Astrocyte (in vitro differentiated cells and primary cell): ENCODE results near the gene ITPK1.

Experiments used
- CTCF ChIP-seq: IDR thresholded peaks from 2 replicates; pipeline ENCODE4 v1.5.1; 2011; ENCODE audit warnings: low read depth, mild to moderate bottlenecking, inconsistent platforms, low read length, moderate library complexity; ENCODE audit not compliant: insufficient read depth
- EZH2 ChIP-seq: IDR thresholded peaks from 2 replicates; pipeline ENCODE4 v1.6.1; 2012; ENCODE audit warnings: mild to moderate bottlenecking, low read length, inconsistent platforms; ENCODE audit not compliant: insufficient read depth

GRCh38 chr14:93095742-93096510 is 19.8 kb downstream of the ITPK1 start:
- TF ChIP-seq CTCF (no peak), EZH2 (no peak)
